GM12872 (cell line): Measurements from ENCODE around the gene GON7.

ENCODE experiments used
- CTCF ChIP-seq: IDR thresholded peaks from 3 replicates; pipeline ENCODE4 v1.5.1; 2011; ENCODE audit warnings: low read depth, mild to moderate bottlenecking, low read length, moderate library complexity; ENCODE audit not compliant: insufficient read depth

GON7 gene

DNA sequence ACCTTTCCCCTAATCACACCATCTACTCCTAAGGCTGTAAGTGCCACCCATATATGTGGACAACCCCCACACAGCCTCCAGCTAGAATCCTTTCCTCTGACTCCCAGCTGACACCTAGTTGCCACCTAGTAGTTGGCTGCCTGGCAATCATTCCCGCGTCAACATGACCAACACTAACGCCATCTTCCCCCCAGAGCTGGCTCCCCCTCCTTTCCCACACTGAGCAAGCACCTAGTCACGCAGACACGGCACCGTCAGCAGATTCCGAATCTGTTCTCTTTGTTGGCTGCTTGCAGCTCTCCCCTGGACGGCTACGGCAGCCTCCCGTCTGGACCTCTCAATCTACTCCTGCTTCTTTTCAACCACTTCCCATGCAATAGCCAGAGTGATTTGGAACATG, 27.9 kb upstream of the GON7 start:
- TF ChIP-seq CTCF: no peak

DNA sequence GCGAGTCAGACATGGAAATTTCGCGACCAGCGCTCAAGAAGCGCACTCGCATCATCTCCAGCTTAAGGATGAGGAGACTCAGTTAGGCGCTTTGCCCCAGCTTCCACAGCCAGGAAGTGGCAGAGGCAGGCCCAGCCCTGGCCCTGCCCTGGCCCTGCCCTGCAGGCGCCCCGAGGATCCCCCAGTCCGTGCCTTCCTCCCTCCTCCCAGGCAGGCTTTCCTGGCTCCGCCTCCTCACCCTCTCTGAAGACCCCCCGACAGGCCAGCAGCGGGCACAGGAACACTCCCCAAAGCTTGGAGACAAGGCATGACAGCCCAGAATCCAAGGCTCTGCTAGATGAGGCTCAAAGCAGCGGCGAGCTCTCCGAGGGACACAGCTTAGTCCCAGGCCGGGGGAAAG, 25.3 kb upstream of the GON7 start:
- no peak for TF ChIP-seq CTCF

GRCh38 chr14:93231129-93231979, 24.5 kb upstream of the GON7 start:
- TF ChIP-seq CTCF: no peak

DNA sequence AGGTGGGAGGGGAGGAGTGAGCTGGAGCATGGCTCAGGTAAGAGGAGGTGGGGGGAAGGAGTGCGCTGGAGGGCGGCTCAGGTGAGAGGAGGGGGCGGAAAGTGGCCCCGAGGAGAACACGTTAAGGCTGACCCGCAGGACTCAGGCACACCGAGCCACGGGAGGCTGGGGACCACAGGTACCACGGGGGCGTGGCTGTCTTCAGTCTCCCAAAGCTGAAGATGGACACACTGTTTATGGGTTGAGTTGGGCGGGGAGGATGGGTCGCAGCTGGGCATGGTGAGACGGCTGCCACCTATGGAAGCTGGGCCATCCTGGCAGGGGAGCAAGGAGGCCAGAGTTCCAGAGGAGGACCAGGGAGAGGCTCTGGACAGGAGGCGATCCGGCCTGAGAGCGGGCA, 23.7 kb upstream of the GON7 start:
- TF ChIP-seq CTCF: no peak

DNA sequence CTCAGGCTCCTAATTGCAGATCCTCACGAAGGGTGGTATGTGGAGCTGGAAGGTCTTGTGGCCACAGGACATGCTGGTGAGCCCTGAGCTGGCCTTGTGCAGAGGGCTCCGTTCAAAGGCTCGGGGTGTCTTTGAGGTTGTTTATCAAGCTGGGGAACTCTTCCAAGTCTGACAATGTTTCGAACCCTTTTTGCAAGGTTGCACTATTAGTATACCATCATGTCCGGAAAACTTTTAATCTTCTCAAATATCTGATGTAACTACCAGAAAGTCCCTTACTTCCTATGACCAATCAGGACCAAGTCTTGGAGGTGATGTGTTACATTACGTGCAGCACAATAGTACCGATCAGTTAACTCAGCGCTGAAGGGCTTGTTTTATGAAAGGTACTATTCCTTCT, 21.7 kb upstream of the GON7 start:
- TF ChIP-seq CTCF: no peak

GRCh38 chr14:93223565-93223964, 16.7 kb upstream of the GON7 start:
- no peak for TF ChIP-seq CTCF

DNA sequence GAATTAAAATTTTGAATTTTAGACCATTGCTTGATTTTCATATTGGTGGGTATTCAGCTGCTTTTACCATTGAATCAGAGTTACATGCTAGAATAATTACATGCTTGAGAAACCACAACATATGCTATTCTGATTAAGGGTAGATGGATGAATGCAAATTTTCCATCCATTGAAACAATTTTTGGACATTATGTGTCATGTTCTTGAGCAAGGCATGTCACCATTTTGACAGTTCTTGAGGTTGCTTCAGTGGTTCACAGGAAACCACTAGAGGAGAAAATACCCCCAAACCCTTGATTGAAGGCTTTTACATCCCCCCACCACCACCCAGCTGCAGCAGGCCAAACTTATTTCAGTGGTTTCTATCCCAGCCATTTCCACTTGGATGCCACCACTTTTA, 13.6 kb upstream of the GON7 start:
- no peak for TF ChIP-seq CTCF
